PC-3 (cell line): Measurements from ENCODE around the gene PSMD7. TPM values are rescaled to one million over a fixed set of nuclear protein-coding genes. Genes with fewer than 3 reads are reported as not detected.

Experiments used
- ATAC-seq: fragments of 200-7000 bp; cut with Tn5 transposase; 2 replicates; pipeline ENCODE4 v1.9.1; 2020; ENCODE audit warnings: mild to moderate bottlenecking, moderate library complexity
- BruUV-seq: library from RNA; stranded (reverse); fragments of 400-500 nt; replicated peaks from 2 replicates; lab custom pipeline; 2021; lab: Mats Ljungman, UMichigan
- CTCF ChIA-PET: fragments of 300-600 bp; sonication (Branson Sonifier 250); formaldehyde crosslinking; loops from one replicate; lab custom pipeline; 2022; ENCODE audit warnings: antibody characterized with exemption; lab: Charles Lee
- POLR2A ChIA-PET: fragments of 300-600 bp; sonication (Branson Sonifier 250); formaldehyde crosslinking; loops from one replicate; lab custom pipeline; 2022; ENCODE audit warnings: antibody characterized with exemption; ENCODE audit not compliant: unreplicated experiment; lab: Charles Lee
- DNase-seq: peaks from one replicate; pipeline ENCODE4 v3.0.0-alpha.2; 2015
- H2AFZ ChIP-seq: fragments of 300-600 bp; sonication (generic); 2 replicates; pipeline ENCODE4 v1.6.0; 2016; ENCODE audit warnings: antibody characterized with exemption, low read length
- H3F3A ChIP-seq: fragments of 300-600 bp; sonication (generic); one replicate; pipeline ENCODE4 v1.6.0; 2017; ENCODE audit warnings: antibody characterized with exemption, low read length, control low read depth, mild to moderate bottlenecking; ENCODE audit not compliant: unreplicated experiment
- H3K27ac ChIP-seq: fragments of 300-600 bp; sonication (generic); 2 replicates; pipeline ENCODE4 v1.5.1; 2016; ENCODE audit warnings: mild to moderate bottlenecking, low read length
- H3K27me3 ChIP-seq: fragments of 300-600 bp; sonication (generic); 2 replicates; pipeline ENCODE4 v1.6.1; 2016; ENCODE audit warnings: low read length, mixed read lengths
- H3K36me3 ChIP-seq: fragments of 300-600 bp; sonication (generic); 2 replicates; pipeline ENCODE4 v1.6.1; 2016; ENCODE audit warnings: low read depth, mixed run types, low read length, mixed read lengths
- H3K4me1 ChIP-seq: fragments of 300-600 bp; sonication (generic); 2 replicates; pipeline ENCODE4 v1.5.1; 2016; ENCODE audit warnings: low read length; ENCODE audit not compliant: insufficient read depth
- H3K4me2 ChIP-seq: fragments of 300-600 bp; sonication (generic); 2 replicates; pipeline ENCODE4 v1.6.0; 2016; ENCODE audit warnings: low read length
- H3K4me3 ChIP-seq: fragments of 300-600 bp; sonication (generic); 2 replicates; pipeline ENCODE4 v1.5.1; 2016; ENCODE audit warnings: mild to moderate bottlenecking, low read length, mixed read lengths
- H3K79me2 ChIP-seq: fragments of 300-600 bp; sonication (generic); 2 replicates; pipeline ENCODE4 v1.6.1; 2017; ENCODE audit warnings: low read length, mixed read lengths
- H3K9ac ChIP-seq: fragments of 300-600 bp; sonication (generic); 2 replicates; pipeline ENCODE4 v1.6.0; 2016; ENCODE audit warnings: mild to moderate bottlenecking, low read length
- H3K9me2 ChIP-seq: fragments of 300-600 bp; sonication (generic); replicated peaks from 2 replicates; pipeline ENCODE4 v1.6.1; 2016; ENCODE audit warnings: mixed run types, low read length, mixed read lengths
- H3K9me3 ChIP-seq: fragments of 300-600 bp; sonication (generic); 2 replicates; pipeline ENCODE4 v1.6.1; 2016; ENCODE audit warnings: low read length, mixed read lengths
- H4K20me1 ChIP-seq: fragments of 300-600 bp; sonication (generic); 2 replicates; pipeline ENCODE4 v1.6.1; 2016; ENCODE audit warnings: low read length, mixed read lengths
- EZH2 ChIP-seq: fragments of 300-600 bp; sonication (generic); IDR thresholded peaks from one replicate; pipeline ENCODE4 v1.6.1; 2017; ENCODE audit warnings: antibody characterized with exemption, mild to moderate bottlenecking, low read length; ENCODE audit not compliant: unreplicated experiment
- EZH2phosphoT487 ChIP-seq: fragments of 300-600 bp; sonication (generic); IDR thresholded peaks from 2 replicates; pipeline ENCODE4 v1.6.1; 2018; ENCODE audit warnings: mild to moderate bottlenecking, antibody characterized with exemption, low read length, borderline replicate concordance
- intact Hi-C: fragments of 100-400 bp; cut with micrococcal nuclease; formaldehyde crosslinking; loops from 2 replicates; pipeline ENCODE4 v1.9.0; 2023
- total RNA-seq: library from RNA; depleted of rRNA; stranded (reverse); fragments of >200 nt; gene quantifications from 2 replicates; pipeline ENCODE4 v1.2.3, GENCODE V29; 2014
- TF ChIP-seq, protein P1 (sequence below): fragments of 300-600 bp; sonication (generic); conservative IDR thresholded peaks from 2 replicates; pipeline ENCODE4 v1.5.1; 2017; ENCODE audit warnings: antibody characterized with exemption, low read depth, mild to moderate bottlenecking, low read length

PSMD7 gene
- total RNA-seq, 1 experiment from 2014 or later = 70.3 TPM

DNA sequence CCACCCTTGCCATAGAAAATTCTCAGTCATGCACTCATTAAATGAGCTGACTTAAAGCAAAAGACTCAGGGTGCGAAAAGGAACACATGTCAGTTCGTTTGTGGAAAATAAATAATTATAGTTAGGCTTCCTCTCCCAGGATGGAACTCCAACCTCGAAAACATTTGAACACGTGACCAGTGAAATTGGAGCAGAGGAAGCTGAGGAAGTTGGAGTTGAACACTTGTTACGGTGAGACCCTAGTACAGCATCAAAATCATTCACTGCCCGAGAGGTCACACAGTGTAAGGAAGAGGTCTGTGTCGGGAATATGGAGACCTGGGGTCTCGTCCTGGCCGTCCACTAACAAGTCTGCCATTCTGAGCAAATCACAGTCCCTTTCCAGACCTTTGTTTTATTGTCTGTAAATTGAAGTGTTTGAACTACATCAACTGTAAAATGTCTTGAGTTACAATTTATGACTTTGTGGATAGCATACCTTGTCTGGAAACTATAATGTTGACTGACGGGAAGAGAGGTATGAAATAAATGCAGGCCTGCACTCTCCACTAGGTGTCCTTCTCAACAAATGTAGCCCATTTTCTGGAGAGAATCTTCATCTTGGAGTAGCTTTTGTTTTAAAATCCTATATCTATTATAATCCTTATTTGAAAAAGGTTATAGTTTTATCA, 7.7 kb downstream of the PSMD7 start:
- peaks cover 5% of the 10 kb centered on the region for H3F3A ChIP-seq
- no peaks in the 10 kb centered on the region for H3K27me3 ChIP-seq
- no peaks in the 10 kb centered on the region for H3K9me2 ChIP-seq
- no peak for TF ChIP-seq EZH2
- TF ChIP-seq, protein P1, sequence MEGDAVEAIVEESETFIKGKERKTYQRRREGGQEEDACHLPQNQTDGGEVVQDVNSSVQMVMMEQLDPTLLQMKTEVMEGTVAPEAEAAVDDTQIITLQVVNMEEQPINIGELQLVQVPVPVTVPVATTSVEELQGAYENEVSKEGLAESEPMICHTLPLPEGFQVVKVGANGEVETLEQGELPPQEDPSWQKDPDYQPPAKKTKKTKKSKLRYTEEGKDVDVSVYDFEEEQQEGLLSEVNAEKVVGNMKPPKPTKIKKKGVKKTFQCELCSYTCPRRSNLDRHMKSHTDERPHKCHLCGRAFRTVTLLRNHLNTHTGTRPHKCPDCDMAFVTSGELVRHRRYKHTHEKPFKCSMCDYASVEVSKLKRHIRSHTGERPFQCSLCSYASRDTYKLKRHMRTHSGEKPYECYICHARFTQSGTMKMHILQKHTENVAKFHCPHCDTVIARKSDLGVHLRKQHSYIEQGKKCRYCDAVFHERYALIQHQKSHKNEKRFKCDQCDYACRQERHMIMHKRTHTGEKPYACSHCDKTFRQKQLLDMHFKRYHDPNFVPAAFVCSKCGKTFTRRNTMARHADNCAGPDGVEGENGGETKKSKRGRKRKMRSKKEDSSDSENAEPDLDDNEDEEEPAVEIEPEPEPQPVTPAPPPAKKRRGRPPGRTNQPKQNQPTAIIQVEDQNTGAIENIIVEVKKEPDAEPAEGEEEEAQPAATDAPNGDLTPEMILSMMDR = peak; percentile 58
- 0 out of 2 replicates have a peak, but pooled peaks cover 17% of the 10 kb centered on the region for H4K20me1 ChIP-seq
- ChIA-PET POLR2A (no interaction called here), CTCF (no interaction called here)
- H3K4me2 ChIP-seq = no peak overlapping the region
- ATAC-seq = peak; percentile 54; the same call in 1 of the 2 replicates
- H3K4me1 ChIP-seq = peaks cover 3% of the 10 kb centered on the region; the same call in 1 of the 2 replicates
- peaks cover 69% of the 10 kb centered on the region for H3K36me3 ChIP-seq
- H3K79me2 ChIP-seq = peaks cover 13% of the 10 kb centered on the region
- intact Hi-C loops = no loop called here
- H3K9me3 ChIP-seq = no peaks in the 10 kb centered on the region
- no peak overlapping the region for H2AFZ ChIP-seq
- BruUV-seq = no TSS peak
- H3K4me3 ChIP-seq = no peak overlapping the region
- no peak overlapping the region for H3K27ac ChIP-seq
- no peak overlapping the region for H3K9ac ChIP-seq
- DNase-seq = peak; percentile 27

- no peak overlapping the region for H3K9ac ChIP-seq
- no peak overlapping the region for H3K27ac ChIP-seq
- H4K20me1 ChIP-seq = 0 out of 2 replicates have a peak, but pooled peaks cover 12% of the 10 kb centered on the region
- H3K4me2 ChIP-seq = no peak overlapping the region
- no peaks in the 10 kb centered on the region for H3K9me2 ChIP-seq
- no peaks in the 10 kb centered on the region for H3K27me3 ChIP-seq
- intact Hi-C loops = no loop called here
- peaks cover 8% of the 10 kb centered on the region for H3K79me2 ChIP-seq
- no peaks in the 10 kb centered on the region for H3K9me3 ChIP-seq
- DNase-seq (no peak), ATAC-seq (no peak)
- H3K36me3 ChIP-seq = peaks cover 64% of the 10 kb centered on the region
- BruUV-seq = no TSS peak
- H3K4me1 ChIP-seq = no peaks in the 10 kb centered on the region
- no peak overlapping the region for H3K4me3 ChIP-seq
- ChIA-PET POLR2A (no interaction called here), CTCF (no interaction called here)
- H3F3A ChIP-seq = peaks cover 5% of the 10 kb centered on the region
- TF ChIP-seq EZH2 = no peak
- TF ChIP-seq, protein P1 = no peak
- TF ChIP-seq EZH2phosphoT487 = no peak
- H2AFZ ChIP-seq = no peak overlapping the region
Measured at GRCh38 chr16:74304835-74305176, 8.2 kb downstream of the PSMD7 start.

- Histone ChIP-seq H3K9me3 (no peaks in the 10 kb centered on the region), H3K27ac (no peak overlapping the region), H2AFZ (no peak overlapping the region), H3F3A (peaks cover 5% of the 10 kb centered on the region), H3K4me2 (no peak overlapping the region), H3K4me1 (no peaks in the 10 kb centered on the region), H4K20me1 (0 out of 2 replicates have a peak, but pooled peaks cover 8% of the 10 kb centered on the region), H3K36me3 (peaks cover 59% of the 10 kb centered on the region), H3K9me2 (no peaks in the 10 kb centered on the region), H3K9ac (no peak overlapping the region), H3K27me3 (no peaks in the 10 kb centered on the region), H3K4me3 (no peak overlapping the region), H3K79me2 (peaks cover 3% of the 10 kb centered on the region)
- ChIA-PET CTCF (no interaction called here), POLR2A (no interaction called here)
- BruUV-seq = TSS peak; percentile 8
- no peak for DNase-seq
- intact Hi-C loops = no loop called here
- TF ChIP-seq, protein P1 = no peak
- TF ChIP-seq EZH2 = no peak
- TF ChIP-seq EZH2phosphoT487 = no peak
- ATAC-seq = no peak
Measured at GRCh38 chr16:74305281-74305680, 8.7 kb downstream of the PSMD7 start.
